Measurements from ENCODE around the gene CAPZA2. TPM values are rescaled to one million over a fixed set of nuclear protein-coding genes. Genes with fewer than 3 reads are reported as not detected.

CAPZA2 gene
- total and polyA plus RNA-seq, 10 of the 15 experiments (the other 5 are each of a cell fraction or from before 2014, with no cell fraction given) = 50.0 to 379 (median 117) TPM

GRCh38 chr7:116836048-116836447 is 26.3 kb upstream of the CAPZA2 start (continued):
- TF ChIP-seq ZBTB40 (IDR thresholded peaks at IDR 0.05; ENCODE audit: borderline replicate concordance) (no peak), RUNX3 (IDR thresholded peaks at IDR 0.05; ENCODE audit: low read length) (no peak), USF2 (IDR thresholded peaks at IDR 0.05; ENCODE audit: borderline replicate concordance, low read depth, low read length) (no peak), STAT3 (IDR thresholded peaks at IDR 0.05; ENCODE audit: low read depth, low read length) (no peak), SUPT20H (IDR thresholded peaks at IDR 0.05; ENCODE audit: borderline replicate concordance, control insufficient read depth, low read depth, low read length) (no peak), SMC3 (IDR thresholded peaks at IDR 0.05; ENCODE audit: borderline replicate concordance, low read length) (no peak), PRDM15 (CRISPR knock-in tag; IDR thresholded peaks at IDR 0.05) (no peak), RBBP5 (conservative IDR thresholded peaks at IDR 0.05) (no peak)

Data from GM12878 (cell line).